GM21390 (cell line): Measurements from ENCODE around the gene KRT12.

Source experiments
- ATAC-seq: cut with Tn5 transposase; IDR thresholded peaks from one replicate; pipeline ENCODE4 v1.9.1; 2021; ENCODE audit not compliant: unreplicated experiment

The KRT12 gene

GRCh38 chr17:40866838-40867237 is at the start of gene KRT12:
TSS of gene KRT12 (minus strand) at chr17:40867223. CDS start at chr17:40867186, 37 bp downstream.
- no peak for ATAC-seq

GRCh38 chr17:40916366-40916765 is 49.3 kb upstream of the KRT12 start:
- no peak for ATAC-seq

- ATAC-seq = no peak
Measured at GRCh38 chr17:40915721-40916256, 48.8 kb upstream of the KRT12 start.

- no peak for ATAC-seq
Measured at GRCh38 chr17:40915199-40915661, 48.2 kb upstream of the KRT12 start.

GRCh38 chr17:40914075-40914855 is 47.2 kb upstream of the KRT12 start:
- no peak for ATAC-seq

GRCh38 chr17:40912486-40913210 is 45.6 kb upstream of the KRT12 start:
- ATAC-seq = no peak

- ATAC-seq = no peak
Measured at GRCh38 chr17:40910441-40910841, 43.4 kb upstream of the KRT12 start.

- ATAC-seq = no peak
Measured at GRCh38 chr17:40909755-40910154, 42.7 kb upstream of the KRT12 start.

- ATAC-seq = no peak
Measured at GRCh38 chr17:40909351-40909750, 42.3 kb upstream of the KRT12 start.

- ATAC-seq = no peak
Measured at GRCh38 chr17:40906613-40907012, 39.6 kb upstream of the KRT12 start.

GRCh38 chr17:40905370-40905769 is 38.3 kb upstream of the KRT12 start:
- ATAC-seq = no peak

GRCh38 chr17:40903129-40903847 is 36.3 kb upstream of the KRT12 start:
- ATAC-seq = no peak

- no peak for ATAC-seq
Measured at GRCh38 chr17:40902498-40902897, 35.5 kb upstream of the KRT12 start.

GRCh38 chr17:40901981-40902474 is 35.0 kb upstream of the KRT12 start:
- ATAC-seq = no peak

GRCh38 chr17:40900809-40901356 is 33.9 kb upstream of the KRT12 start:
- no peak for ATAC-seq

GRCh38 chr17:40896916-40897455 is 30.0 kb upstream of the KRT12 start:
- no peak for ATAC-seq

- ATAC-seq = no peak
Measured at GRCh38 chr17:40895106-40895730, 28.2 kb upstream of the KRT12 start.

GRCh38 chr17:40888196-40888720 is 21.2 kb upstream of the KRT12 start:
- no peak for ATAC-seq

GRCh38 chr17:40886090-40886489 is 19.1 kb upstream of the KRT12 start:
- ATAC-seq = no peak
